ENCODE results near the gene ID3.
"Not testable (repeated sequence)": the region's sequence is repeated elsewhere in the genome, so short reads cannot be mapped to it uniquely, and the experiment has no call there.

Gene ID3

DNA sequence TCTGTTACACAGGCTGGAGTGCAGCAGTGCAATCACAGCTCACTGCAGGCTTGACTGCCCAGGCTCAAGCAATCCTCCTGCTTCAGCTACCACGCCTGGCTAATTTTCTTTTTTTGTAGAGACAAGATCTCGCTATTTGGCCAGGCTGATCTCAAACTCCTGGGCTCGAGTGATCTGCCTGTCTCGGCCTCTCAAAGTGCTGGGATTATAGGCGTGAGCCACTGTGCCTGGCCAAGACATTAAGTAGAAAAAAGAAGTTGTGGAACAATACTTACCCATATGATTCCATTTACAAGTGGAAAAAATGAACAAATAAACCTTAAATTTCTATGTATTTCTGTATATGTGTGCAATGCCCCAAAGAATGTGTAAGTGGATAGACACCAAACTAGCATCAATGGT is 30.3 kb upstream of the ID3 start:
- no peak for DNase-seq (ENCODE audit: low read depth in 2 of 2)

DNA sequence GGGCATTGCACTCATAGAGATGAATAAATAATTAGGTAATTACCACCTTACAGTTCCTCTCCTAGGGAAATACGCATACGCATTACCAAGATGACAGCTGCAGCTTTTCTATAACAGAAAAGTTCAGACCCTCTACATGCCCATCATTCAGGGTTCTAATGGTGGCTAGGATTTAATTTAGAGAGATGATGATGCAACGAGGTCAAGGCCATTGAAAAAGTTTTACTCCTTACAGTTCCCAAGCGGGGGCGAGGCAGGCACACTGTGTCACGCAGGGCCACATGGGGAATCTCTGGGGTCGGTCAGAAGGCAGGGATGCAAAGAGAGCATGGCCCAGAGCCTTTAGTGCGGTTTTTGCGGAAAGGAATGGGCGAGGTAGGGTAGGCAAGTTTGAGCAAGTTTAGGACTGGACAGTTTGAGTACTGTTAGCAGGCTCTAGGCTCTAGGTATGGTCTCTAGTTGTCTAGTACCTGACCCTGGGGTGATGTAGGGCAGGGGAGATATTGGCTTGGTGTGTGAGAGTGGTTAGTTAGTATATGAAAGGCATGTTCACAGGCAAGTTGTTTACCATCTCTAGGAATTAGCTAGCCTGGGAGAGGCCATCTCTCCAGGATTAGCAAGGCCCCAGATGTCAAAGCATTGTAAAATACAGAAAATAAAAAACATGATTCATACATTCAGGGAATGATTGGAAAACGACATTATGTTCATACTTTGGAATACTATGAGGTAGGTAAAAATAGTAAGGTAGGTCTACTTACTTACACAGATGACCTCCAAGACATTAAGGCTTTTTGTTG is 29.6 kb upstream of the ID3 start:
- no peak for DNase-seq (ENCODE audit: low read depth in 2 of 2)

DNA sequence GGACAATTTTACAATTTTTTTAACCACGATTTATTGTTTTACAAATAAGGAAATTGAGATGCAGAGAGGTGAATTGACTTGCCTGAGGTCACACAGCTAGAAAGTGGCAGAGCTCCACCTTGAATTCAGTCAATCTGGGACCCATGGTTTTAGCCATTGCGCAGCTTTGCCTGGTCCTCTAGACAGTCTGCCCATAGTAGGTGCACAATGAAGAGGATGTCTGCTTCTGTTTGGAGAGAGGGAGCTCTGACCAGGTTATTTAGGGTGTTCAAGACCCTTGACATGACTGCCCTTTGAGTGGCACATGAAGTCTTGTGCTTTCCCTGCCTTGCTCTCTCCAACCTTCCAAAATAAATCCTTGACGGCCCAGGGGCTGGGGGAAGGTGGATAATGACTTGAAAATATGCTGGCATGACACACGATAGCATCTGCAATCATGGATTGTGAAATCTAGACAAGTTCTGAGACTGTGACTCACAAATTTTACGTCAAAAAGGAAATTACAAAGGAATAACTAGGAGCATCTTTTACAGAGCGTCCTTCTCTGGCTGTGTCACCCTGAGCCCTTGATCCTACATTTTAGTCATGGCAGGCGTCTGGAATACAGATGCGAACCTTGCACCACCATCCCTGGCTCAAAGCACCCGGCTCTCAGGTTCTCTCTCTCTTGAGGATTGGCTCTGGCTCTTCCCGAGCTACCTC is 26.2 kb upstream of the ID3 start:
- no peak for DNase-seq (ENCODE audit: low read depth in 2 of 2)

DNA sequence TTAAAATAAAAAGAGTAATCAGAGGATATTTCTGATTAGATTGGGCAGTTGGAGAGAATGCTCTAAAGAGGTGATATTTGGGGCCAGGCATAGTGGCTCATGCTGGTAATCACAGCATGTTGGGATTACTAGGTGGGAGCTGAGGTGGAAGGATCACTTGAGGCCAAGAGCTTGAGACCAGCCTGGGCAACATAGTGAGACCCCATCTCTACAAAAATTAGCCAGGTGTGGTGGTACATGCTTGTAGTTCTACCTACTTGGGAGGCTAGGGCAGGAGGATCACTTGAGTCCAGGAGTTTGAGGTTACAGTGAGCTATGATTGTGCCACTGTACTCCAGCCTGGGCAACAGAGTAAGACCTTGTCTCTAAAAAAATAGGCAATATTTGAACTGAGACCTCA is 24.4 kb upstream of the ID3 start:
- DNase-seq (ENCODE audit: low read depth in 2 of 2) = not testable (repeated sequence)

DNA sequence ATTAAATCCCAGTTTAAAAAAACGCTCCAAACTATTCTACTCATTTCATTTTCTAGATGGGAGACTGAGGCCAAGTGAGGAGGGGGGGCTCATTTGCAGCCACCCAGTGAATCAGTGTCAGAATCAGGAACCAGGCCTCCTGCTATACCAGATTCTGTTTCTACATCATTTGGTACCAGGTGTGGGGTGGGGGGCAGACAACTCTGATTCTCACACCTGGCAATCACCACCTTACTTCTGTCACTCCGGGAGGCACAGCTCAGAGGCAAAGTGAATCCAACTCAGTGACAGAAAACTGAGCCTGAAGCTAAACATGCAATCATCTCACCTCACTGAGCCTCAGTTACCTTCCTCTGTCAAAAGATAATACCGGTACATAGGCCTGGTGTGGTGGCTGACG is 23.5 kb upstream of the ID3 start:
- no peak for DNase-seq (ENCODE audit: low read depth in 2 of 2)

DNA sequence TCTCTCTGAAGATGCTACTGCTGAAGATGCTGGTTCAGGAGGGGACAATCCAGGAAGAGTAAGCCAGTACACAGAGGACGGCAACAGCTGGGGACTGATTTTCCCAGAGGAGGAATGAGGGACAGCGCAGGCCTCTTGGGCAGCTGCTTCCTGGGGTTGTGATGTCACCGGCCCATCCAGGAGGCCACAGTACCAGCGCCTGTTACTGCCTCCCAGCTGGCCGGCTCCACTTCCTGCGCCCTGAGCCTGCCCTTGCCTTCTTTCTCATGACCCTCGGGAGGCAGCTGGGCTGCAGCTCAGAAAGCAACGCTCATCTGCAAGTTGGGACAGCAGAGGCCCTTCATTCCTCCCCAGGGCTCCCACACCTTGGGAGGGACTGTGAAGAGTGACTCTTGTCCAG is 21.9 kb upstream of the ID3 start:
- no peak for DNase-seq (ENCODE audit: low read depth in 2 of 2)

DNA sequence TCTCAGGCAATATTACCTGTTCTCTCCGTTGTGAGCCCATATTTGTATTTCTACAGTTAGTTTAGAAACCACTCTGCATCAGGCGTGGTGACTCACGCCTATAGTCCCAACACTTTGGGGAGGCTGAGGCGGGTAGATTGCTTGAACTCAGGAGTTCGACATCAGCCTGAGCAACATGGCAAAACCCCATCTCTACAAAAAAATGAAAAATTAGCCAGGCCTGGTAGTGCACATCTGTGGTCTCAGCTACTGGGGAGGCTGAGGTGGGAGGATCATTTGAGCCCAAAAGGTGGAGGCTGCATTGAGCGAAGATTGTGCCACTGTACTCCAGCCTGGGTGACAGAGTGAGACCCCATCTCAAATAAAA is 19.7 kb upstream of the ID3 start:
- DNase-seq (ENCODE audit: low read depth in 2 of 2) = no peak

DNA sequence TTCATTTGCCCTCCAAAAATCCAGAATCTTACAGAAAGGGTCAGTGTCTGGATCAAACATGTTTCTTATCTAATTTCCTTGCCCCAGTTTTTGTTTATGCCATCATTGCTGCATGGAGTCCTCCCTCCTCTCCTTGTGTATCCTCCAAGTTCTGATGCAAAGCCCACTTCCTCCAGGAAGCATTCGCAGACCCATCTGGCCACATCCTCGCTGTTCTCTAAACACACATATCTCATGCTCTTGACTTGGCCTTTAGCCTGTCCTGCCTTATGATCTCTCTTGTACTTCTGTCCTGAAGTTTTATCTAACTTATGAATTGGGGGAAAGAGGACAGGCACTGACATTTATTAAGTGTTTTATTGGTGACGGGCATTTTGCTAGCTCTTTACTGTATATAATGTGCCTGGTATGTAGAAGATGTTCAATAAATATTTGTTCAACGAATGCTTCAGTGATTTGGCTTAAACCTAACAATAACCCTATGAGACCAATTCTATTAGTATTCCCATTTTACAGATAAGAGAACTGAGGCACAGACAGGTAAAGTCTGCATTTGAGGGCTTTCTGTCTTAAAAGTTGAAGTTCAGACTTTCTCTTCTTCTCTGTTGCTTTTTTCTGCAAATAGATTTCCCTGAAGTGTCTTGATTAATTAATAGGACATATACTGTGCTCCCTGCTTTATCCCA is 19.2 kb upstream of the ID3 start:
- DNase-seq (ENCODE audit: low read depth in 2 of 2) = no peak

DNA sequence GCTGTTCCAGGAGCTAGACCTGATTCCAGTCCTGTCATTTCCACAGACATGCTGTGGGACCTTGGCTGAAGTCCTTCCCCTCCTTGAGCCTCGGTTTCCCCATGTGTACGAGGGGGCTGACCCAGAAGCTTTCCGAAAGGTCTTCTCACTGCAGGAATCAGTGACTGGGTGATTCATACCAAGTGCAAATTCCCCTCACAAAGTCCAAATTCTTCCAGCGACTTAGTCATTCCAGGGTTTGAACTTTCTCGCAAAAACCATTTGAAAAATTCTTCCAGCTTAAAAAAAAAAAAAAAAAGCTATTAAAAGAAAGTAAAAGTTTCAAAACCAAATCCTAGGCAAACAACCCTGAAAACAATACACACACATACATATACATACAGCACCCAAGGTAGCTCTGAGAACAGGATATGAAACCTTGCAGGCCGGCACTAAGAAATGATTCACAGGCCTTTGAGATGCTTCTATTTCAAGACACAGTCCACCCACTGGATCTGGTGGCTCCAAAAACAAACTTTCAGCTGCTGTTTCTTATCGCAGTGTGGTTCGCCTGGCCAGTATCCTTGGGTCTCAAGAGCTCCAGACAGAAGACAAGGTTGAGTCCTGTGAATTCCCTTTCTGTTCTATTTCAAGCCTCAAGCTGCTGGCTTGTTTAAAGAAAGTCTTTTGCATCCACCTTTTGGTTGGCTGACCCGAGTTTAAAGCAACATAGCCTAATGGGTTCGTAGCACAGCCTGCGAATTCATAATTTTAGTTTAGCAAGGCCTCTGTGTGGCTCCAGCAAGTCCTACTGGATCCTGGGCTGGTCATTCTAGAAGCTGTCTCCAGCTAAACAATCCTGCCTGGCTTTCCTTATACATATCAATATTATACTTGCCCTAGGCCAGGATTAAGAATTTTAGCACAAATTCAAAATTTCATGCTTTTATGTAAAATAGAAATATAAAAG is 18.0 kb upstream of the ID3 start:
- no peak for DNase-seq (ENCODE audit: low read depth in 2 of 2)

DNA sequence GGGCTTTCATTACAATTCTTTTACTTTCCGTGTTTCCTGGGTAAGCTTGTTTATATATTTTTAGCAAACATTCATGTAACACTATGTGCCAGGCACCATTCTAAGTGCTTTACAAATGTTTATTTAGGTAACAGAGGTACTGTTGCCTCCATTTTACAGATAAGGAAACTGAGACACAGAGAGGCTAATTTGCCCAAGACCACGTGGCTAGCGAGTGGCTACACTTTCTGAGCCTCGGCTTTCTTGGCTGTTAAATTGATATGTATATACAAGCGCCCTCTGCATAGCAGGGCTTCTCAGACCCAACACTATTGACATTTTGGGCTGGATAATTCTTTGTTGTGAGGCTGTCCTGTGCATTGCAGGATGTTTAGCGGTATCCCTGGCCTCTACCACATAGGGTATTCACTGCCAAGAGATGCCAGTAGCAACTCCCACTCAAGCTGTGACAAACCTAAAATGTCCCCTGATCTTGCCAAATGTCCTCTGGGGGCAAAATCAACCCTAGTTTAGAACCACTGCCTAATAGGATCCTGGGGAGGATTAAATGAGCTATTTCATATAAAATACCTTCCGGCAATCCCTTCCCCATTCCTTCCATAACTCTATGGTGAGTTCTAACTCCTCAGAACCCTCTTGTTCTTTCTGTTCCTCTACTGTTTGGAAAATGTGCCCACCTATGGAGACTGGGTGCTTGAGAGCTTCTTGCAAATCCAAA is 17.2 kb upstream of the ID3 start:
- no peak for DNase-seq (ENCODE audit: low read depth in 2 of 2)

DNA sequence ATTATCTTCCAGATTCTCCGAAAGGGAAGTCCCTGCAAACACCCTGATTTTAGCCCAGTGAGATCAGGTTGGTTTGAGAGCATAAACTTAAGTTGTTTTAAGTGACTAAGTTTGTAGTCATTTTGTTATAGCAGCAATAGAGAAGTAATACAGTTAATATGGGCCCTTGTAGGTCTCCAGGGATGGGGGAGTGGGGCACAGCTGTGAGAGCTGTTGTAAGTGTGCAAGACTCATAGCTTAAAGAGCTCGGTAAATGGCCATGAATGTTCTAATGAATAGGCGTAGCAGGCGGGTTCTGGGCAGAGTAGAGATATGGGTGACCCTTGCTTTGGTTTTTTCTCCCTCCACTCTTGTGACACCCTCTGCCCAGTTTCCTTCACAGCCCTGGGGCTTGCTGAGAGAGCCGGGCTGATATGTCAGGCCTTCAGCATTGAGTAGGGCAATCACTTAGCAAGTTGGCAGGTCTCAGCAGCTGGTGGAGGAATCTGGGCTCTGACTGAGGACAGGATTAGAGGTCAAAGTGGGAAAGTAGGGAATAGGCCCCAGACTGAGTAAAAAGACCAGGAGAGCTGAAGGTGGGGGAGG is 16.0 kb upstream of the ID3 start:
- no peak for DNase-seq (ENCODE audit: low read depth in 2 of 2)

DNA sequence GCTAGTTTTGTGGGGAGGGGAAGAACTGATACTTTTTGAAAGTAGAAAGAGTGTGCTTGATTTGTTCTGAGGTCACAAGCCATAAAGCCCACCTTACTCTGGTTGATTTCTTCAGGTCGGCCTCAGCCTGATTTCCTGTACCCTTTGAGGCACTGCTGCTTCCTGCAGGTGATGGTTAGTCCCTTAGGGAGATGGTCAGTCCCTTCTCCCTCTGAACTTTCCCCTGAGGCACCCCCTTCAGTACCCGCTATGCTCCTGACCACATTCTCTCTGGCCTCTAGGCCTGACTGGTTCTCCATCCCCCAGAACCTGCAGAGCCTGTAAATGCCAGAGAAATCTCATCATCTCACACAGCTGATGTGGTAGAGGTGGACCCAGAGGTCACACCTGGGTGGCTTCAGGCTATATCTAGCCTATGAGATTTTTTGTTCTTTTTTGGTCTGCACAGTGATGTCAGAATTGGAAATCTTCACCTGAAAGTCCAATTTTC is 15.0 kb upstream of the ID3 start:
- no peak for DNase-seq (ENCODE audit: low read depth in 2 of 2)

DNA sequence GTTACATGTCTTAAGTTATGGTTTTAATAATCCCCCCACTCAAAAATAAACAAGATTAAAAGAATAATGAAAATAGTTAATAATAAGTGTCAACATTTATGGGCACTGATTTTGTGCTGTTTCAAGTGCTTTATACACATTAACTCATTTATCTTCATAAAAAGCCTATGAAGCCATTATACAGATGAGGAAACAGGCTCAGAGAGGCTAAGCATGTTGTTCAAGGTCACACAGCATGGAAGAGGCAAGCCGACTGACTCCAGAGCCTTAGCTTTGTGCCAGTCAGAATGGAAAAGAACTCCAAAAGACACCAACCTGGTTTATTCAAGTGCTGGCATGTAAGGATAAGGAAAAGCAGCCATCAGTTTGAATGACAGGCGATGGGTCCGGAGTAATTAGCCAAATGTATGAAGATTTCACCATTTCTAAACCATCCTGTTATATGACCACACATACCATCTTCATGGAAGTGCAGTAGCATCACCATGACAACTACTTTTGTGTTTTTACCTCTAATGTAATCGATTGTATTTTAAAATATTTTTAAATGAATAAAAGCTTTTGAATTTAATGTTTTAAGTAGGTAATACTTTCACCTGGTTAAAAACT is 14.4 kb upstream of the ID3 start:
- DNase-seq (ENCODE audit: low read depth in 2 of 2) = no peak

DNA sequence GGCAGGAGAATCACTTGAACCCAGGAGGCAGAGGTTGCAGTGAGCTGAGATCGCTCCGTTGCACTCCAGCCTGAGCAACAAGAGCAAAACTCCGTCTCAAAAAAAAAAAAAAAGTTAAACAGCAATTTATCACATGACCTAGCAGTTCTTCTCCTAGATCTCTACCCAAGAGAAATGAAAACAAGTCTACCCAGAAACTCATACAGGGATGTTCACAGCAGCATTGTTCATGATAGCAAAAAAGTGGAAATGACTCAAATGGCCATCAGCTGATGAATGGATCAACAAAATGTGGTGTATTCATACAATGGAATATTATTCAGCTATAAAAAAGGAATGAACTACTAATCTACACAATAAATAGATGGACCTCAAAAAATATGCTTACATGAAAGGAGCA is 12.2 kb upstream of the ID3 start:
- no peak for DNase-seq (ENCODE audit: low read depth in 2 of 2)

DNA sequence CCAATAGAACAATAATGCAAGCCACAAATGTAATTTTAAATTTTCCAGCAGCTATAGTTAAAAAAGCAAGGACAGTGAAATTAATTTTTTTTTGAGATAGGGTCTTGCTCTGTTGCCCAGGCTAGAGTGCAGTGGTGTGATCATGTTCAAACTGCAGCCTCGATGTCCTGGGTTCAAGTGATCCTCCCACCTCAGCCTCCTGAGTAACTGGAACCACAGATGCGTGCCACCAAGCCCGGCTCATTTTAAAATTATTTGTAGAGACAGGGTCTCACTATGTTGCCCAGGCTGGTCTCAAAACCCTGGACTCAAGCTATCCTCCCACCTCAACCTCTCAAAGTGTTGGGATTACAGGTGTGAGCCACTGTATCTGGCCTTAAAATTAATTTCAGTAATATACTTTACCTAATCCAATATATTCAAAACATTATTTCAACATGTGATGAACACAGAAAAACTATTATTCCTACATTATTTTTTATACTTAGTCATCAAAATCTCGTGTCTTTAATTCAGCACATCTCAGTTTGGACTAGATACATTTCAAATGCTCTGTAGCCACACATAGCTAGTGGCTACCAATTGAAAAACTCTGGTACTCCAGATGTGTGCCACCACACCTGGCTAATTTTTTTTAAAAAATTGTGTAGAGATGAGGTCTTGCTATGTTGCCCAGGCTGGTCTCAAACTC is 10.8 kb upstream of the ID3 start:
- no peak for DNase-seq (ENCODE audit: low read depth in 2 of 2)

DNA sequence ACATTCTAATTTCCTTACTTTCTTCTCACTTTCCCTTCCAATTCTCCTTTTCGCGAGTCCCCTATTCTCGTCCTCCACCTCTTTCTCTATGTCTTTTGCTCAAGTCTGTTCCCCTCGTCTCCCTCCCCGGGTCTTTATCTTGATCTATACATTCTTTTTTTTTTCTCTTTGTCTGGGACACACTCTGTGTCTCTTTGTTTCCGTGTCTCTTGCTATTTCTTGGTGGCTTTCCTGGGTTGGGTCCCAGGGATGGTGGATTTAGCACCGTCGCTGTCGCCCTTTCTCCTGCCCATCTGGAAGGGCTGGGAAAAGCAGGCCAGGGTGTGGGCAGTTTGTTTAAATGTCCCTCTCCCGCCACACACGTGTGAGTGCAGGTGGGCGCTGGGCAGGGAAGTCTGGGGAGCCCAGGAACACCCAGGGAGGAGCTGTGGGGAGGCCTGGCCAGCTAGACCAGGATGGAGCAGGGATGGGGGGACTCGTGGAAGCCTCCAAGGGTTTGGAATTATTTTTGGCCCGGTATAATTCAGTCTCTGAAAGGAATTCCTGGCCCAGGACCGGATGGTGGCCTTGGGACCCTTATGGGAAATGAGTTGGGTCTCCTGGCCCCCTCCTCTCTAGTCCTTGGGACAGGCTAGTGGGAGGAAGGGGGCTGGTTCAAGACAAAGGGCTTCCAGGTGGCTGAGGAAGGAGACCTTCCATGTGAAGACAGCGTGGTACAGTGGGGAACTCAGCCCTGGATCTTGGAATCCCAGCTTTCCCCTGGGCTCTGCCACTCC is 9.5 kb upstream of the ID3 start:
- no peak for DNase-seq (ENCODE audit: low read depth in 2 of 2)

DNA sequence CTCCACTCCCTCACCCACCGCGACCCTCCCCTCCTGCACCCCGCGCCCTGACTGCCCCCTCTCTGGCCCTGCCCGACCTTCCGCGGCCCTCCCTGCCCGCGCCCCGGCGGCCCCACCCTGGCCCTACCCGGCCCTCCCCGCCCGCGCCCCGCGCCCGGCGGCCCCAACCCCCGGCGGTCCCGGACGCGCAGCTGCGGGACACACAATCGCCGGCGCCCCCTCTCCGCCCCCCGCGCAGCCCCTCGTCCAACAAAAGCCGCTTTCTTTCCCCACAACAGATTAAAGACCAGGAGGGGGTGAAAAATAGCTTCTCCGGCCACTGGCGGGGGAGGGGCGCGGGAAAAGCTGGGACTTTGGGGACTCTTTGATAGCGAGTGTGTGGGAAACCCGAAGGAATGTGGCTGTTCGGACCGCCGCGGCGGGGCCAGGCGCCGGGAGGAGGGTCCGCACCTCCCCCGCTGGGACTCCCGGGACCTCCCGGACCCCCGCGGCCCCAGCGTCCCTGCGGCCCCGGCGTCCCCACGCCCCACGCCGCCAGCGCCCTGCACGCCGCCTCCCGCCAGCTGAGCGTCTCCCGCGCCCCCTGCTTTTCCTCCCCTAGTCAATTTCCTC is 8.8 kb upstream of the ID3 start:
- DNase-seq (ENCODE audit: low read depth in 2 of 2) = no peak

DNA sequence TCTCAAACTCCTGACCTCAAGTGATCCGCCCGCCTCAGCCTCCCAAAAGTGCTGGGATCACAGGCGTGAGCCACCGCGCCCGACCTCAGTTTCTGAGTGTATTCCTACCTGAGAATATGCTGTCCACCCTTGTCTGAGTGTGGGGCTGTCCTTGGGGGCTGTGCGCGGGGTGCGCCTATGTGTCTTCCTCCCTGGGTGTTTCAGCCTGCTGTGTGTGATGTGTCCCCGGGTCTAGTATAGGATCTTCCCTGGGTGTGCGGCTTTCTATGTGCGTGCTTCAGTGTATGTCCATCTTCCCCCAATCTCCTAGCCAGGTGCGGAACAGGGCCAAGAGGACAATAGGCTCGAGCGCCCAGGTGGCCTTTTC is 8.3 kb upstream of the ID3 start:
- DNase-seq (ENCODE audit: low read depth in 2 of 2) = no peak

DNA sequence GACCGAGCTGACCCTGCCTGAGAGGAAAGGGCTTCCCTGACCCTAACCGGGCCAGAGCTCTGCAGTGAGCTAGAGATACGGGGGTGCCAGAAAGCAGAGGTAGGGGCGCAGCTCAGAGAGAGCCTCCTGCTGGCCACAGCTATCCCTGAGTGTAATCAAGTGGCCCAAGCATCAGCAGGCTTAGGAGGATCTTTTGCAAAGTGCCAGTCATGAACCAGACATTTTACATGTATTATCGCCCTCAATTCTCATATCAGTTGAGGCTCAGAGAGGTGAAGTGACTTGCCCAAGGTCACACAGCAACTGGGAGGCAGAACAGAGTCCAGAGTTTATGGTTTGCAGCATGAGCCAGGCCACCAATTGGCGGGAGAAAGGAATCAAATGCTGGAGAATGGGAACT is 7.0 kb upstream of the ID3 start:
- no peak for DNase-seq (ENCODE audit: low read depth in 2 of 2)
